WTC11 (cell line): ENCODE results near the gene CLBA1.

ENCODE experiments used
- ELF4 ChIP-seq: sonication (generic); formaldehyde crosslinking; IDR thresholded peaks from 2 replicates; pipeline ENCODE4 v1.8.1; 2022; ENCODE audit warnings: low read depth, mild to moderate bottlenecking, moderate library complexity, missing genetic modification reagents
- ESRRA ChIP-seq: sonication (generic); formaldehyde crosslinking; IDR thresholded peaks from 2 replicates; pipeline ENCODE4 v1.8.1; 2022; ENCODE audit warnings: mild to moderate bottlenecking, missing genetic modification reagents, borderline replicate concordance
- JUN ChIP-seq: sonication (generic); formaldehyde crosslinking; IDR thresholded peaks from 2 replicates; pipeline ENCODE4 v1.8.0; 2023; ENCODE audit warnings: mild to moderate bottlenecking, missing genetic modification reagents
- NFE2L1 ChIP-seq: sonication (generic); formaldehyde crosslinking; IDR thresholded peaks from 2 replicates; pipeline ENCODE4 v1.8.1; 2023; ENCODE audit warnings: missing genetic modification reagents
- NR3C1 ChIP-seq: sonication (generic); formaldehyde crosslinking; conservative IDR thresholded peaks from 2 replicates; pipeline ENCODE4 v1.8.1; 2023; ENCODE audit warnings: low read depth, mild to moderate bottlenecking, missing genetic modification reagents
- ZNF396 ChIP-seq: fragments of 250-450 bp; sonication (Bioruptor Pico); IDR thresholded peaks from 2 replicates; pipeline ENCODE4 v1.8.0; 2021; ENCODE audit warnings: mild to moderate bottlenecking, moderate library complexity, borderline replicate concordance
- ZNF416 ChIP-seq: fragments of 250-450 bp; sonication (Bioruptor Pico); IDR thresholded peaks from 2 replicates; pipeline ENCODE4 v1.9.0; 2021; ENCODE audit warnings: mild to moderate bottlenecking, inconsistent platforms
- TF ChIP-seq, protein P1 (sequence below): sonication (generic); formaldehyde crosslinking; IDR thresholded peaks from 2 replicates; pipeline ENCODE4 v1.8.1; 2022; ENCODE audit warnings: mild to moderate bottlenecking, missing genetic modification reagents, moderate library complexity, borderline replicate concordance
- TF ChIP-seq, protein P2 (sequence below): sonication (generic); formaldehyde crosslinking; IDR thresholded peaks from 2 replicates; pipeline ENCODE4 v1.8.0; 2022; ENCODE audit warnings: mild to moderate bottlenecking, missing genetic modification reagents
- TF ChIP-seq, protein P3 (sequence below): fragments of 250-450 bp; sonication (Bioruptor Pico); IDR thresholded peaks from 2 replicates; pipeline ENCODE4 v2.1.2; 2022; ENCODE audit warnings: mild to moderate bottlenecking, moderate library complexity
- TF ChIP-seq, protein P4 (sequence below): fragments of 200-600 bp; IDR thresholded peaks from 2 replicates; pipeline ENCODE4 v1.8.0; 2022; ENCODE audit warnings: antibody characterized with exemption

DNA sequence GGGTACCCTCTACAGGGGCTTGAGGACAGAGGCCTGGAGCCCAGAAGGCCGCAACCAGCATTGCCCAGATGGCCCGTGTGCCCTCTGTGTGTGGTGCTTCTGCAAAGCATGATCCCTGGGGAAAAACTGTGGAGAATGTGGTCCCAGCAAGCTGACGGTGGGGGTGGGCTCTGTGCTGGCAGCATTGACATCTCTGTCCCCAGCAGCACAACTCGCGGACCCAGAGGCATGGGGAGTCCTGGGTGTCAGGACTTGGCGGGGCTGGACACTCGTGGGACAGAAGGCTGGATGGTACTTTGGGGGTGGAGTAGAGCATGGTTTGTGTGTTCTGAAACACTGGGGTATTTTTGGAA, 4.3 kb downstream of the CLBA1 start:
- TF ChIP-seq, protein P1, sequence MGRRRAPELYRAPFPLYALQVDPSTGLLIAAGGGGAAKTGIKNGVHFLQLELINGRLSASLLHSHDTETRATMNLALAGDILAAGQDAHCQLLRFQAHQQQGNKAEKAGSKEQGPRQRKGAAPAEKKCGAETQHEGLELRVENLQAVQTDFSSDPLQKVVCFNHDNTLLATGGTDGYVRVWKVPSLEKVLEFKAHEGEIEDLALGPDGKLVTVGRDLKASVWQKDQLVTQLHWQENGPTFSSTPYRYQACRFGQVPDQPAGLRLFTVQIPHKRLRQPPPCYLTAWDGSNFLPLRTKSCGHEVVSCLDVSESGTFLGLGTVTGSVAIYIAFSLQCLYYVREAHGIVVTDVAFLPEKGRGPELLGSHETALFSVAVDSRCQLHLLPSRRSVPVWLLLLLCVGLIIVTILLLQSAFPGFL (CRISPR knock-in tag) = no peak
- TF ChIP-seq NR3C1 (no peak), NFE2L1 (CRISPR knock-in tag) (no peak), ZNF416 (no peak), JUN (CRISPR knock-in tag) (no peak), ELF4 (no peak), ESRRA (CRISPR knock-in tag) (no peak), ZNF396 (CRISPR knock-in tag) (no peak)
- TF ChIP-seq, protein P2, sequence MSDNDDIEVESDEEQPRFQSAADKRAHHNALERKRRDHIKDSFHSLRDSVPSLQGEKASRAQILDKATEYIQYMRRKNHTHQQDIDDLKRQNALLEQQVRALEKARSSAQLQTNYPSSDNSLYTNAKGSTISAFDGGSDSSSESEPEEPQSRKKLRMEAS = no peak
- TF ChIP-seq, protein P3, sequence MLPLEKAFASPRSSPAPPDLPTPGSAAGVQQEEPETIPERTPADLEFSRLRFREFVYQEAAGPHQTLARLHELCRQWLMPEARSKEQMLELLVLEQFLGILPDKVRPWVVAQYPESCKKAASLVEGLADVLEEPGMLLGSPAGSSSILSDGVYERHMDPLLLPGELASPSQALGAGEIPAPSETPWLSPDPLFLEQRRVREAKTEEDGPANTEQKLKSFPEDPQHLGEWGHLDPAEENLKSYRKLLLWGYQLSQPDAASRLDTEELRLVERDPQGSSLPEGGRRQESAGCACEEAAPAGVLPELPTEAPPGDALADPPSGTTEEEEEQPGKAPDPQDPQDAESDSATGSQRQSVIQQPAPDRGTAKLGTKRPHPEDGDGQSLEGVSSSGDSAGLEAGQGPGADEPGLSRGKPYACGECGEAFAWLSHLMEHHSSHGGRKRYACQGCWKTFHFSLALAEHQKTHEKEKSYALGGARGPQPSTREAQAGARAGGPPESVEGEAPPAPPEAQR (CRISPR knock-in tag) = no peak
- TF ChIP-seq, protein P4, sequence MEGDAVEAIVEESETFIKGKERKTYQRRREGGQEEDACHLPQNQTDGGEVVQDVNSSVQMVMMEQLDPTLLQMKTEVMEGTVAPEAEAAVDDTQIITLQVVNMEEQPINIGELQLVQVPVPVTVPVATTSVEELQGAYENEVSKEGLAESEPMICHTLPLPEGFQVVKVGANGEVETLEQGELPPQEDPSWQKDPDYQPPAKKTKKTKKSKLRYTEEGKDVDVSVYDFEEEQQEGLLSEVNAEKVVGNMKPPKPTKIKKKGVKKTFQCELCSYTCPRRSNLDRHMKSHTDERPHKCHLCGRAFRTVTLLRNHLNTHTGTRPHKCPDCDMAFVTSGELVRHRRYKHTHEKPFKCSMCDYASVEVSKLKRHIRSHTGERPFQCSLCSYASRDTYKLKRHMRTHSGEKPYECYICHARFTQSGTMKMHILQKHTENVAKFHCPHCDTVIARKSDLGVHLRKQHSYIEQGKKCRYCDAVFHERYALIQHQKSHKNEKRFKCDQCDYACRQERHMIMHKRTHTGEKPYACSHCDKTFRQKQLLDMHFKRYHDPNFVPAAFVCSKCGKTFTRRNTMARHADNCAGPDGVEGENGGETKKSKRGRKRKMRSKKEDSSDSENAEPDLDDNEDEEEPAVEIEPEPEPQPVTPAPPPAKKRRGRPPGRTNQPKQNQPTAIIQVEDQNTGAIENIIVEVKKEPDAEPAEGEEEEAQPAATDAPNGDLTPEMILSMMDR = no peak
